Measurements from ENCODE around the gene ATOX1.

DNA sequence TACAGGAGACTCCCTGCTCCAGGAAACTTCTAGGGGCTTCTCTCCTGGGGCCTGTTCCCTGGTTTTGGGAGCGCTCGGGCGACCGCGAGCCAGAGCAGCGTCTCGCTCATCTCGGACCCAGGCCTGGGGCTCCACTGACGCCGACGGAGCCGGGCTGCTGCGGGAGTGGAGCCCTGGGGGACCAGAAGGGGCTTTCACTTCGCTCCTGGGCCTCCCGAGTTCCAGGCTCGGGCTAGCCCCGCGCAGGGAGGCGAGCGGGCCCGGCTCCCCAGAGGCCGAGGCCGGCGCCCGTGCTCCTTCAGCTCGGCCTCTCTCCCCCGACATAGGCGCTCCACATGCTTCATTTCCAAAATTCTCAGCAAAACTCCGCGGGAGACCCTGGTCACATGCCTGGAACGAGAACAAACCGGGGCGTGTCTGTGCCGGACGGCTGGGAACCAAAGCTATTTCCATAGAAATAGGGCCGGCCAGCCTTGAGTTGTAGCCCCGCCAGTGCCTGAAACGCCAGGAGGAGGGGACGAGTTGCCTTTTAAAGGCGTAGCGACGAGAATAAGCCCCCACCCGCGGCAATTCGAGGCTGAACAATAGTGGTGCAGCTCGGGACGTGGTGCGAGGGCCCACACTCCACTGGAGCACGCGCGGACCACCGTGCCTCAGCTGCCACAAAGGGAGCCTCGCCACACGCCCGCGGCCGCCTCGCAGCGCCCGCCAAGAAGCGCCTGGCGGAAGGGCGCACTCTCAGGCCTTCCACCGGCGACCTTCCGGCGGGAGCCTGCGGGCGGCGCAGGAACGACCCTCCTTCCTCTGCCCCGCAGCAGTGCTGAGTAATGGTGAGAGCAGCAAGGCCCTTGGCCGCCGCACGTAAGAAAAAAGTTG is 12.2 kb upstream of the ATOX1 start:
- TF ChIP-seq GATA2 (IDR thresholded peaks at IDR 0.05; ENCODE audit: low read depth, low read length): no peak
- no peak for TF ChIP-seq GATA3 (IDR thresholded peaks at IDR 0.05; ENCODE audit: low read depth, low read length)

Measured in SH-SY5Y (cell line).